Aorta (tissue), 5 donors: ENCODE results near the gene ACOT7. TPM values are rescaled to one million over a fixed set of nuclear protein-coding genes. Genes with fewer than 3 reads are reported as not detected.

Source experiments
- ATAC-seq: fragments of 200-7000 bp; cut with Tn5 transposase; one replicate; pipeline ENCODE4 v1.9.1; 2022; ENCODE audit warnings: moderate library complexity; ENCODE audit not compliant: low FRiP score
- DNase-seq, 2 donors: peaks; one replicate each; pipeline ENCODE4 v3.0.0-alpha.2; 2020
- H3K27ac ChIP-seq, 2 donors: one replicate each; pipeline ENCODE4 v1.5.1; 2013; ENCODE audit warnings: low read length in 2 of 2, mild to moderate bottlenecking in 2 of 2, moderate library complexity in 2 of 2, control low read depth in 1 of 2, inconsistent platforms in 1 of 2, low read depth in 1 of 2
- H3K27me3 ChIP-seq, 2 donors: one replicate each; pipeline ENCODE4 v1.6.1; 2013; ENCODE audit warnings: control low read depth in 1 of 2, low read length in 1 of 2, mild to moderate bottlenecking in 1 of 2, moderate library complexity in 1 of 2; ENCODE audit not compliant: insufficient read depth in 2 of 2, control insufficient read depth in 1 of 2
- H3K36me3 ChIP-seq, 2 donors: one replicate each; pipeline ENCODE4 v1.6.1; 2013; ENCODE audit warnings: control low read depth in 1 of 2, low read length in 1 of 2, mild to moderate bottlenecking in 1 of 2; ENCODE audit not compliant: insufficient read depth in 2 of 2, control insufficient read depth in 1 of 2
- H3K4me1 ChIP-seq, 2 donors: one replicate each; pipeline ENCODE4 v1.6.1; 2013; ENCODE audit warnings: low read length in 2 of 2, control low read depth in 1 of 2, mild to moderate bottlenecking in 1 of 2, moderate library complexity in 1 of 2; ENCODE audit not compliant: insufficient read depth in 2 of 2, control insufficient read depth in 1 of 2
- H3K4me3 ChIP-seq, 2 donors: one replicate each; pipeline ENCODE4 v1.5.1; 2013; ENCODE audit warnings: low read length in 2 of 2, control low read depth in 1 of 2, mild to moderate bottlenecking in 1 of 2
- H3K9me3 ChIP-seq: one replicate; pipeline ENCODE4 v1.6.1; 2013; ENCODE audit warnings: mild to moderate bottlenecking, low read length; ENCODE audit not compliant: control insufficient read depth
- WGBS, 2 donors: extraction: QIAGEN DNeasy Blood & Tissue Kit; methylation state at CpG; one replicate each; pipeline ENCODE4 v1.1.7; 2013; 5-methylcytosine and 5-hydroxymethylcytosine counted together
- intact Hi-C, 2 donors: fragments of 100-400 bp; cut with DNase I; formaldehyde crosslinking; loops; one replicate each; pipeline versions ENCODE4 v1.14.2 to v1.15.0; 2022
- polyA plus RNA-seq, 2 donors: library from polyadenylated mRNA; stranded (reverse); fragments of 200-250 nt; gene quantifications; one replicate each; pipeline ENCODE4 v1.2.3, GENCODE V29; 2013
- total RNA-seq, 2 donors: library from RNA; stranded (reverse); fragmentation: NEBNext Ultra II Directional; extraction: Animal tissue kit (Norgen Biotek cat#: 25700); gene quantifications; one replicate each; pipeline ENCODE4 v1.2.1, GENCODE V29; 2021
- donor health status: healthy with polysubstance abuse.
- donor health status: Bipolar disorder and iron deficiency.
- donor health status: DM: no; HTN: no; CAD: no.
- donor health status: DM: no; HTN: no; CAD: no.
- donor health status: DM: yes; HTN: yes; CAD: no.

The ACOT7 gene
- total and polyA plus RNA-seq, 4 donors: 12.5 to 22.6 (median 17.6) TPM

DNA sequence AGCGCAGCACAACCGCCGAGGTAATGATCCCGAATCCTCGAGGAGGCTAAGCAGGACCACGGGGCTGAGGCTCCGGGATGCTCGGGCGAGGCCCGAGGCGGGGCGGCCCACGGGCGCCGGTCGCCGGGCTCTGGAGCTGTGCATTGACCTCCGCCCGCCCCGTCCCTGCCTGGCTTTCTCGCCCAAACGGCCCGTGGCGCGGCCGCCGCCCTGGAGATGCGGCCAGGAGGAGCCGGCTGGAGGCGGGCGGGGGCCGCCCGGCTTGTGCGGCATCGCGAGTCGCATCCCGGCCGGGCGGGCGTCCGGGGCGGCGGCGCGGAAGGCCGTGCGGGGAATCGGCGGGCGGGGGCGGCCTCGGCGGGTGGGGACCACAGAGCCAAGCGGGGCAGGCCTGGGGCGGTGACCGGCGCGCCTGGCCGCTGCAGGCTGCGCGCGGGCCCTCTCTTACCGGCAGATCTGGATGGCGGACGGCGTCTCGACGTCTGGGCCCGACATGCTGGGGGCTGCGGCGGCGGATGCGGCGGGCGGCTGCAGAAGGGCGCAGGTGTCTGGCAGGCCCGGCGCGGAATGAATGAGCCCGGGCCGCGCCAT, 663 bp downstream of the ACOT7 start:
- DNase-seq (no peak), ATAC-seq (peak; percentile 51)
- Histone ChIP-seq H3K27me3 (no peaks in the 10 kb centered on the region), H3K4me1 (no peaks in the 10 kb centered on the region), H3K27ac (peak overlapping the region in 1 of 2 donors; percentile 45), H3K9me3 (no peaks in the 10 kb centered on the region), H3K36me3 (no peaks in the 10 kb centered on the region), H3K4me3 (peak overlapping the region; percentile 38 to 69)
- WGBS, 2 donors: 1 to 2% methylated on average over 53 to 83 of the region's 83 CpGs
- intact Hi-C loops: no loop called here

DNA sequence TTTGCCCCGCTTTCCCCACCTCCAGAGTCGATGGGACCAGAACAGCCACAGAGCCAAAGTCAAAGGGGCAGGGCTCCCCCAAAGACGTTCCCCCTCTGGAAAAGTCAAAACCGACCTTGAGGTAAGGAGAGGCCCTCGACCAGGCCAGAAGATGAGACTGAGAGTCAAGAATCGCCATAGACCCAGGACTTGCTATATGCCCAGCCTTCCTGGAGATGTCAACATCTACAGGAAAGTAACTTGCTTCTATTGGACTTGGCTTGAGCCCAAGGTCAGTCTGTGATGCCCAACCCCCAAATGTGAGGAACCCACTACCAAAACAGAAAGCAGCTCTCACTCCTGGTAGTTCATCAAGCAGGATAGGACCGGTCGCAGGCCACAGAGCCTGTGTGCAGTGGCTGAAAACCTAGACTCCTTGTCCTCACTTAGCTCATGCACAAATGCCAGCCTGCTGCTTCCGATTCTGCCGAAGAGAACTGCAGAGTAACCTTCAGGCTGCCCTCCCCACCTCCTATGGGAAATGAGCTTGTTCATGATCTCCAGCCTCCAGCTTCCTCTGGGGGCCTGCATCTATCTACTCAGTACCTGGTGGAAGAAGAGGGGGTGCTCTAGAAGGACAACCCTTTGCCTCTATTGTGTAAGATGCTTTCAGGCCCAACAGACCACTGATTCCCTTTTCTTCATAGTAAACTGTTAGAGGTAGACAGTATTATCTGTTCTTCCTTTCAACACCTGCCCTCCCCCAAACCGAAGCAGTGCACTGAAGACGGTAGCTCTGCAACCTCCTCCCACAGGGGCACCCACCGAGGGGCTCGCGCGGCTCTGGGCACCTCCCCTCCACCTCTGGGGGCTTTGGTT, 1.4 kb downstream of the ACOT7 start:
- Histone ChIP-seq H3K4me3 (no peak overlapping the region), H3K9me3 (no peaks in the 10 kb centered on the region), H3K27me3 (no peaks in the 10 kb centered on the region), H3K4me1 (no peaks in the 10 kb centered on the region), H3K36me3 (no peaks in the 10 kb centered on the region), H3K27ac (no peak overlapping the region)
- ATAC-seq: no peak
- DNase-seq: no peak
- intact Hi-C loops: no loop called here
- 52 to 56% methylated on average over 16 of the region's 16 CpGs for WGBS, 2 donors

DNA sequence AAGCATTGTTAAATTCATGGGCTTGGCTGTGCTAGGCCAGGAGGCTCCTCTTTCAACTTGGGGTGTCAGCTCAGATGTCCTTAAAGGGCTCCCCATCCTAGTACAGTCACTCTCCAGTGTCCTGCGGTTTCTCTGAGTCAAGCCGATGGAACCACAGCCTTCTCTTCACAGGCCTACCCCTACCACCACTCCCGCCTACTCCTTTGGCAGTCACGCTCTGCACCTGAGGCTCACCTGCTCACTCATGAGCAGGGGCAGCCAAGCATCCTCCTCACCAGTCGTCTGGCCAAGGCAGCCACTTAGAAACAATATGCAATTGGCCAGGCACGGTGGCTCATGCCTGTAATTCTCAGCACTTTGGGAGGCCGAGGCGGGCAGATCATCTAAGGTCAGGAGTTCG, 3.6 kb downstream of the ACOT7 start:
- ATAC-seq (no peak), DNase-seq (no peak)
- no peaks in the 10 kb centered on the region for H3K9me3 ChIP-seq
- H3K4me3 ChIP-seq: no peak overlapping the region
- intact Hi-C loops: no loop called here
- no peaks in the 10 kb centered on the region for H3K27me3 ChIP-seq
- no peaks in the 10 kb centered on the region for H3K4me1 ChIP-seq
- no peak overlapping the region for H3K27ac ChIP-seq
- no peaks in the 10 kb centered on the region for H3K36me3 ChIP-seq
- 97 to 98% methylated on average over 9 of the region's 9 CpGs for WGBS, 2 donors

DNA sequence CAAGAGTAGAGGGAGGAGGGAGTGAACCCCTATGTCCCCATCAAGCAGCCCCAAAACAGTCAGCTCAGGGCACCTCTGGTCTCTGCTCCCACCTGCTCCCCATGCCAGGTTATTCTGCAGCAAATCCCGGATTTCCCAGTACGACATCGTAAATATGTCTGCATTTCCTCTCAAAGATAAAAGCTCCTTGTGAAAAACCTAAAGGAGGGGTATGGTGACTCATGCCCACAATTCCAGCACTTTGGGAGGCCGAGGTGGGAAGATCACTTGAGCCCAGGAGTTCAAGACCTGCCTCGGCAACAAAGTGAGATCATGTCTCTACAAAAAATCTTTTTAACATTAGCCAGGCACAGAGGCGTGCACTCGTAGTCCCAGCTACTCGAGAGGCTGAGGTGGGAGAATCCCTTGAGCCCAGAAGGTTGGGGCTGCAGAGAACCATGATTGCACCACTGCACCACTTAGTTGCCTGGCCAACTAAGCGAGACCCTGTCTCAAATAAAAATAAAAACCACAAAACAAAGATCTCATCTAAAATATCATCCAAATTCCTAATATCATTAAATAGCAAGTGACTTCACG, 7.1 kb downstream of the ACOT7 start:
- ATAC-seq: no peak
- intact Hi-C loops: no loop called here

DNA sequence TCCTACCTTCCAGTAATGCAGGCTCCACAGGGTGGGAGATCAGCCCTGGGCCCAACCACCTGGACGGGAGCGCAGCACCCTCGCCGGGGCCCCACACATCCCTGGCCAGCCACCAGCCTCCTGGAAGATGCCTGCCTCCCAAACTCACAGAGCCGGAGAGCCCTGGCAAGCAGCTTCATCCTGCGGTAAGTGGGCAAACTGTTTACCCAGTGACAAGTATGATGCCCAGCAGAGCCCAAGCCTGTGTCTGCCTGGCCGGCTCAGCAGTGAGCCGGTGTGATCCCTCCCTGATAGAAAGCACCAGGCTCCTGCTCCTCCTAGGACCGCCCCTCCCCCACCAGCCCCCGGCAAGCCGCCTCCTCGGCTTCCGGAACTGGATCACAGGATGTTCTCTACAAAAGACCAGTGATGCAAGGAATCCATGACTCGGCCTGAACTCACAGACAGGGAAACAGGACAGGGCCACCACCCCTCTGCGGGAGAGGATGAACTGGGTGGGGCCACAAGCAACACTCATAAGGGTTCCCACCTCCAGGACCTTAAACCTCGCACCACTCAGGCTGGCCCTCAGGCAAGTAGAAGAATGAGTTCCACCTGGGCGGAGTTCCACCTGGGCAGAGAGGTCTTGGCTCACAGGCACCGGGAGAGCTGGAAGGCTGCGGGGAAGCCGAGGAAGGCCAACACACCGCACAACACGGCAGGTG, 7.9 kb downstream of the ACOT7 start:
- DNase-seq (peak in 1 of 2 donors; percentile 82), ATAC-seq (no peak)
- H3K9me3 ChIP-seq: no peaks in the 10 kb centered on the region
- intact Hi-C loops: no loop called here
- H3K4me1 ChIP-seq: no peaks in the 10 kb centered on the region
- WGBS, 2 donors: 39 to 43% methylated on average over 22 of the region's 22 CpGs
- no peak overlapping the region for H3K4me3 ChIP-seq
- H3K27me3 ChIP-seq: no peaks in the 10 kb centered on the region
- H3K27ac ChIP-seq: peak overlapping the region in 1 of 2 donors; percentile 2
- no peaks in the 10 kb centered on the region for H3K36me3 ChIP-seq

More for the DNA sequence above, 7.1 kb downstream of the ACOT7 start:
- H3K36me3 ChIP-seq: no peaks in the 10 kb centered on the region
- no peak for DNase-seq
- H3K4me3 ChIP-seq: no peak overlapping the region
- no peak overlapping the region for H3K27ac ChIP-seq
- H3K9me3 ChIP-seq: no peaks in the 10 kb centered on the region
- 90 to 92% methylated on average over 10 of the region's 10 CpGs for WGBS, 2 donors
- no peaks in the 10 kb centered on the region for H3K4me1 ChIP-seq
- no peaks in the 10 kb centered on the region for H3K27me3 ChIP-seq

DNA sequence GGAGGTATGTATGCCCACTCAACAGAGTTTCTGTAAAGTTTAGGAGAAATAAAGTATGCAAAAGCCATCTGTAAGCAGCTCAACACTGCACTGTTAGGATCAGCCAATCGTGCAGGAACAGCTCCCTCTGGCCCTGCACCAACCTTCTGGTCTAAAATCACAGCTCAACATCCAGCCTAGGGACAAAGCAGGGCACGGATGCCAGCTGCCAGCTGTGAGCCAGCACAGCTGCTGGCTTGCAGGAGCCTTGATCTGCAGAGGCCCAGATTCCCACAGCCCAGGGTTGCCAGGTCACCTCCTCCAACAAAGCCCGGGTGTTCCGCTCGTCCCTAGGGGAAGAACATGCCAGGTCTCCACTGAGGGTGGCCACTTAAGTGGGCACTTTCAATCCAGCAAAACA, 8.6 kb downstream of the ACOT7 start:
- ATAC-seq (peak; percentile 64), DNase-seq (peak in 1 of 2 donors; percentile 78)
- Histone ChIP-seq H3K4me1 (no peaks in the 10 kb centered on the region), H3K36me3 (no peaks in the 10 kb centered on the region), H3K4me3 (no peak overlapping the region), H3K9me3 (no peaks in the 10 kb centered on the region), H3K27me3 (no peaks in the 10 kb centered on the region), H3K27ac (peak overlapping the region in 1 of 2 donors; percentile 2)
- intact Hi-C loops: no loop called here
- WGBS, 2 donors: 5 to 14% methylated on average over 5 of the region's 5 CpGs

DNA sequence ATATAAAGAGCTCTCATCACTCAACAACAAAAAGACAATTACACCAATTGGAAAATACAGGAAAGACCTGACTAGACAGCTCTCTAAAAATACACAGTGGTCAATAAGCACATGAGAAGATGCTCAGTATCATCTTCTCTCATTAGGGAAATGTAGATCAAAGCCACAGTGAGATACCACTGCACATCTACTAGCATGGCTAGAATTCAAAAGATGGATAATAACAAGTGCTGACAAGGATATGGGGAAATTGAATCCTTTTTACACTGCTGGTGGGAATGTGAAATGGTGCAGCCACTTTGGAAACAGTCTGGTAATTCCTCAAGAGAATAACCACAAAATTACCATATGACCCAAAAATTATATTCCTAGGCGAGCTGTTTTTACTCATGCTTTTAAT, 9.4 kb downstream of the ACOT7 start:
- intact Hi-C loops: no loop called here
- WGBS, 2 donors: 91 to 96% methylated on average over 1 of the region's 1 CpG
- Histone ChIP-seq H3K36me3 (no peaks in the 10 kb centered on the region), H3K9me3 (no peaks in the 10 kb centered on the region), H3K27ac (no peak overlapping the region), H3K4me3 (no peak overlapping the region), H3K27me3 (no peaks in the 10 kb centered on the region), H3K4me1 (no peaks in the 10 kb centered on the region)
- ATAC-seq: no peak
- DNase-seq: no peak

DNA sequence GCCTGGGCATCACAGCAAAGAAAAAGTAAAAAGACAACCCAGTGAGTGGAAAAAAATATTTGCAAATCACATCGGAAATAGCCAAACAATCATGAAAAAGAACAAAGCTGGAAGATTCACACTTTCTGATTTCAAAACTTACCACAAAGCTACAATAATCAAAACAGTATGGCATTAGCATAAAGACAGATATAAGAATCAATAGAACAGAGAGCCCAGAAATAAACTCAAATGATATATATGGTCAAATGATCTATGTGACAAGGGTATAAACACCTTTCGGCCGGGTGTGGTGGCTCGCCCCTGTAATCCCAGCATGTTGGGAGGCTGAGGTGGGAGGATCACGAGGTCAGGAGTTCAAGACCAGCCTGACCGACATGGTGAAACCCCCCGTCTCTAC, 13.5 kb downstream of the ACOT7 start:
- DNase-seq: no peak

More for the DNA sequence above, 13.5 kb downstream of the ACOT7 start:
- H3K27ac ChIP-seq: no peak overlapping the region
- no peaks in the 10 kb centered on the region for H3K36me3 ChIP-seq
- ATAC-seq: no peak
- H3K4me3 ChIP-seq: no peak overlapping the region
- no peaks in the 10 kb centered on the region for H3K27me3 ChIP-seq
- 97 to 98% methylated on average over 7 of the region's 7 CpGs for WGBS, 2 donors
- intact Hi-C loops: no loop called here
- no peaks in the 10 kb centered on the region for H3K4me1 ChIP-seq
- no peaks in the 10 kb centered on the region for H3K9me3 ChIP-seq
